Gastroesophageal sphincter (tissue), 4 donors: ENCODE measurements around the gene SAMD4A. TPM values are rescaled to one million over a fixed set of nuclear protein-coding genes. Genes with fewer than 3 reads are reported as not detected.
A peak's percentile ranks its signal among the peaks of the same experiment; 100 is the strongest.

Experiments used
- ATAC-seq: fragments of 150-250 bp; one replicate; pipeline ENCODE4 v1.9.1; 2016; ENCODE audit warnings: mild to moderate bottlenecking, moderate library complexity
- H3K27ac ChIP-seq, 4 donors: fragments of 200-600 bp; sonication (generic) in 3 of 4; 1 replicate in 3 of 4; 2 replicates in 1 of 4; pipeline ENCODE4 v1.5.1; 2016 to 2019
- H3K27me3 ChIP-seq: fragments of 200-600 bp; sonication (generic); one replicate; pipeline ENCODE4 v1.5.1; 2019
- H3K36me3 ChIP-seq, 2 donors: fragments of 200-600 bp; sonication (generic); one replicate each; pipeline ENCODE4 v1.5.1; 2019; ENCODE audit warnings: control low read depth in 1 of 2
- H3K4me1 ChIP-seq, 3 donors: fragments of 200-600 bp; sonication (generic); 1 replicate in 2 of 3; 2 replicates in 1 of 3; pipeline ENCODE4 v1.5.1; 2016 to 2019; ENCODE audit warnings: control low read depth in 2 of 3
- H3K4me3 ChIP-seq, 2 donors: fragments of 200-600 bp; sonication (generic); one replicate each; pipeline ENCODE4 v1.5.1; 2019; ENCODE audit warnings: mild to moderate bottlenecking in 1 of 2, moderate library complexity in 1 of 2
- H3K9me3 ChIP-seq, 3 donors: fragments of 200-600 bp; sonication (generic); one replicate each; pipeline ENCODE4 v1.5.1; 2017 to 2019; ENCODE audit warnings: control low read depth in 2 of 3
- EP300 ChIP-seq: sonication (generic); formaldehyde crosslinking; IDR thresholded peaks from one replicate; pipeline ENCODE4 v1.6.1; 2017; ENCODE audit warnings: antibody characterized with exemption, mild to moderate bottlenecking
- POLR2A ChIP-seq, 2 donors: fragments of 450-650 bp; IDR thresholded peaks; one replicate each; pipeline ENCODE4 v1.6.1; 2017; ENCODE audit warnings: antibody characterized with exemption in 2 of 2, mild to moderate bottlenecking in 2 of 2, moderate library complexity in 1 of 2
- POLR2AphosphoS5 ChIP-seq: sonication (generic); formaldehyde crosslinking; IDR thresholded peaks from one replicate; pipeline ENCODE4 v1.6.1; 2017; ENCODE audit warnings: antibody characterized with exemption
- WGBS, 2 donors: methylation state at CpG; one replicate each; pipeline ENCODE4 v1.1.5; 2018; ENCODE audit warnings: low coverage in 1 of 2; 5-methylcytosine and 5-hydroxymethylcytosine counted together
- total RNA-seq, 4 donors: library from RNA; depleted of rRNA; stranded (reverse); fragments of >200 nt; gene quantifications; one replicate each; pipeline ENCODE4 v1.1.0, GENCODE V29; 2016
- TF ChIP-seq, protein P1 (sequence below), 4 experiments: fragments of 200-600 bp in 2 of 4; fragments of 450-650 bp in 2 of 4; sonication (generic) in 1 of 4; IDR thresholded peaks; one replicate each; pipeline ENCODE4 v1.5.1; 2017 to 2019; ENCODE audit warnings: antibody characterized with exemption in 4 of 4, mild to moderate bottlenecking in 2 of 4, moderate library complexity in 2 of 4

The SAMD4A gene
- total RNA-seq, 4 donors from 2014 or later: 65.2 to 163 (median 89.7) TPM

DNA sequence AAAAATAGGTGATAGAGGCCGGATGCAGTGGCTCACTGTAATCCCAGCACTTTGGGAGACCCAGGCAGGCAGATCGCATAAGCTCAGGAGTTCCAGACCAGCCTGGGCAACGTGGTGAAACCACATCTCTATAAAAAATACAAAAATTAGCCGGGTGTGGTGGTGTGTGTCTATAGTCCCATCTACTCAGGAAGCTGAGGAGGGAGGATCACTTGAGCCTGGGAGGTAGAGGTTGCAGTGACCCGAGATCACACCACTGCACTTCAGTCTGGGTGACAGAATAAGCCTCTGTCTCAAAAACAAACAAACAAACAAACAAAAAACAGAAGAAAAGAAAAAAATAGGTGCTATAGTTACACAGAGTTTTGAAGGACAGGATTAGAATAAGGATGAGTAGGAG, 142.1 kb downstream of the SAMD4A start:
- ATAC-seq: no peak
- Histone ChIP-seq H3K27me3 (no peaks in the 10 kb centered on the region), H3K9me3 (no peaks in the 10 kb centered on the region), H3K4me3 (no peak overlapping the region), H3K4me1 (peaks cover 19 to 30% (median 22%) of the 10 kb centered on the region in 3 donors), H3K36me3 (no peaks in the 10 kb centered on the region), H3K27ac (no peak overlapping the region)
- WGBS, 2 donors: 88 to 92% methylated on average over 4 to 5 of the region's 5 CpGs
- TF ChIP-seq POLR2A (IDR thresholded peaks at IDR 0.05) (no peak), POLR2AphosphoS5 (no peak), EP300 (no peak)
- TF ChIP-seq, protein P1, sequence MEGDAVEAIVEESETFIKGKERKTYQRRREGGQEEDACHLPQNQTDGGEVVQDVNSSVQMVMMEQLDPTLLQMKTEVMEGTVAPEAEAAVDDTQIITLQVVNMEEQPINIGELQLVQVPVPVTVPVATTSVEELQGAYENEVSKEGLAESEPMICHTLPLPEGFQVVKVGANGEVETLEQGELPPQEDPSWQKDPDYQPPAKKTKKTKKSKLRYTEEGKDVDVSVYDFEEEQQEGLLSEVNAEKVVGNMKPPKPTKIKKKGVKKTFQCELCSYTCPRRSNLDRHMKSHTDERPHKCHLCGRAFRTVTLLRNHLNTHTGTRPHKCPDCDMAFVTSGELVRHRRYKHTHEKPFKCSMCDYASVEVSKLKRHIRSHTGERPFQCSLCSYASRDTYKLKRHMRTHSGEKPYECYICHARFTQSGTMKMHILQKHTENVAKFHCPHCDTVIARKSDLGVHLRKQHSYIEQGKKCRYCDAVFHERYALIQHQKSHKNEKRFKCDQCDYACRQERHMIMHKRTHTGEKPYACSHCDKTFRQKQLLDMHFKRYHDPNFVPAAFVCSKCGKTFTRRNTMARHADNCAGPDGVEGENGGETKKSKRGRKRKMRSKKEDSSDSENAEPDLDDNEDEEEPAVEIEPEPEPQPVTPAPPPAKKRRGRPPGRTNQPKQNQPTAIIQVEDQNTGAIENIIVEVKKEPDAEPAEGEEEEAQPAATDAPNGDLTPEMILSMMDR (IDR thresholded peaks at IDR 0.05): no peak

GRCh38 chr14:54709444-54709843, 142.5 kb downstream of the SAMD4A start:
- no peak for ATAC-seq
- 67 to 96% methylated on average over 2 of the region's 2 CpGs for WGBS, 2 donors
- TF ChIP-seq POLR2A (IDR thresholded peaks at IDR 0.05): no peak
- no peaks in the 10 kb centered on the region for H3K36me3 ChIP-seq
- peak overlapping the region in 1 of 4 donors; percentile 28 for H3K27ac ChIP-seq
- peaks cover 19 to 30% (median 22%) of the 10 kb centered on the region in 3 donors for H3K4me1 ChIP-seq
- no peaks in the 10 kb centered on the region for H3K9me3 ChIP-seq
- H3K27me3 ChIP-seq: no peaks in the 10 kb centered on the region
- H3K4me3 ChIP-seq: no peak overlapping the region

GRCh38 chr14:54709867-54710266, 142.9 kb downstream of the SAMD4A start:
- Histone ChIP-seq H3K4me3 (no peak overlapping the region), H3K27me3 (no peaks in the 10 kb centered on the region), H3K36me3 (no peaks in the 10 kb centered on the region), H3K27ac (peak overlapping the region in 1 of 4 donors; percentile 28), H3K9me3 (no peaks in the 10 kb centered on the region), H3K4me1 (peaks cover 19 to 35% (median 22%) of the 10 kb centered on the region in 3 donors)
- ATAC-seq: no peak
- TF ChIP-seq, protein P1 (IDR thresholded peaks at IDR 0.05): no peak
- TF ChIP-seq POLR2A (IDR thresholded peaks at IDR 0.05) (no peak), EP300 (no peak), POLR2AphosphoS5 (no peak)

DNA sequence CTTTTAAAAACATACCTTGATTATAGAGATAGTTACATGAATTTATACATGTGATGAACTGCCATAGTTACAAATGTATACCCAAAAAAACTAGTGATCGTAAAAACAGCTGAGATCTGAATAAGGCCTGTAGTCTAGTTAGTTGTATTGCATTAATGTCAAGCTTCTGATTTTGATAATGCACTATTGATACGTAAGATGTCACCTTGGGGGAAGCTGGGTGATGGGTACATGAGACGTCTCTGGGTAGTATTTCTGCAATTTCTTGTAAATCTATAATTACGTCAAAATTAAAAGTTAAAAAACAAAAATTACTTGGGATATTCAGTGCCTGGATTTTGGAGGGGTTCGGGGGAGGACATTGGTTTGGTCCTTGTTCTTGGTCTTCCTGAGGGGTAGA, 144.4 kb downstream of the SAMD4A start:
- H3K27me3 ChIP-seq: no peaks in the 10 kb centered on the region
- 97 to 100% methylated on average over 4 to 5 of the region's 5 CpGs for WGBS, 2 donors
- H3K27ac ChIP-seq: peak overlapping the region; percentile 59 to 79 (median 74)
- no peak overlapping the region for H3K4me3 ChIP-seq
- H3K9me3 ChIP-seq: no peaks in the 10 kb centered on the region
- TF ChIP-seq POLR2A (IDR thresholded peaks at IDR 0.05) (no peak), EP300 (no peak), POLR2AphosphoS5 (no peak)
- TF ChIP-seq, protein P1 (IDR thresholded peaks at IDR 0.05): no peak
- ATAC-seq: no peak
- no peaks in the 10 kb centered on the region for H3K36me3 ChIP-seq
- H3K4me1 ChIP-seq: peaks cover 21 to 46% (median 22%) of the 10 kb centered on the region in 3 donors

GRCh38 chr14:54711812-54712464, 145.0 kb downstream of the SAMD4A start:
- Histone ChIP-seq H3K27me3 (no peaks in the 10 kb centered on the region), H3K9me3 (no peaks in the 10 kb centered on the region), H3K36me3 (no peaks in the 10 kb centered on the region), H3K4me1 (peaks cover 21 to 46% (median 22%) of the 10 kb centered on the region in 3 donors), H3K27ac (peak overlapping the region; percentile 59 to 79 (median 74)), H3K4me3 (no peak overlapping the region)
- no peak for TF ChIP-seq POLR2AphosphoS5
- TF ChIP-seq EP300: no peak
- ATAC-seq: no peak
- WGBS, 2 donors: 40 to 58% methylated on average over 4 to 5 of the region's 5 CpGs

DNA sequence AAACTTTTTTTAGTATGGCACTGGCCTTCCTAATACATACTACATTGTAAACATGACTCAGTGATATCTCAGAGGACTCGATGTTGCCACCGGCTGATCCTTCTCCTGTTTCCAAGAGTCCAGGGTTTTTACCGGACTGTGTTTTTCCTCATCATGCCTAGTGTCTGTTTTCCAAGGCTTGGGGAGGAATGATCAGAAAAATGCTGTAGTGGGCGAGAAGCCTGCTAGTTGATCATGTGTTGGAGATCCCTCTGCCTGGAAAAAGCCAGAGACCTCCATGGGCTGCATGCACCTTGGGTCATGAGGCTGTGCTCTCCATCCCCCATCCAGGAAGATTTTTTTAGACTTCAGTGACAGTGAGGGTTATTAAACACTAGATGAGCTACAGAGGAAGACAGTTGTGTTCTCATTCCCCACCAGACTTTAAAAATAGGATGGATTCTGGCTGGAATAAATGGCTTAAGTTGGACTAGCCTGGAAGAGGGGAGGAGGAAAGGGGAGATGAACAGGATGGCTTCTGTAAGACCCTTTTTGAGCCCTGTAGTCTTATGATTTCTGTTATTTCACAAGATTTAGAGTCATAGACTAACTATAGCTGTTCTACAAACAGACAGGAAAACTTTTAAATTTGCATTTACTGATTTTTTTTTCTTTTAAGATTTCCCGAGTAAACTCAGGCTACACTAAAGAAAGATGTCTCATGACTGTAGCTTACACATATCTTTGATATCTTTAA, 145.7 kb downstream of the SAMD4A start:
- peak; percentile 77 for ATAC-seq
- Histone ChIP-seq H3K9me3 (no peaks in the 10 kb centered on the region), H3K27ac (peak overlapping the region; percentile 59 to 79 (median 74)), H3K36me3 (no peaks in the 10 kb centered on the region), H3K4me3 (no peak overlapping the region), H3K4me1 (peaks cover 21 to 48% (median 22%) of the 10 kb centered on the region in 3 donors), H3K27me3 (no peaks in the 10 kb centered on the region)
- TF ChIP-seq EP300 (no peak), POLR2AphosphoS5 (peak; percentile 25), POLR2A (IDR thresholded peaks at IDR 0.05) (no peak)
- TF ChIP-seq, protein P1 (IDR thresholded peaks at IDR 0.05): no peak
- WGBS, 2 donors: 8 to 25% methylated on average over 5 of the region's 5 CpGs
